Immature natural killer cell (primary cell): ENCODE data around the gene SHH. TPM values are rescaled to one million over a fixed set of nuclear protein-coding genes. Genes with fewer than 3 reads are reported as not detected.
A peak's percentile ranks its signal among the peaks of the same experiment; 100 is the strongest.

Experiments used
- DNase-seq, 3 donors: peaks; one replicate each; pipeline ENCODE4 v3.0.0; 2022; ENCODE audit warnings: mixed read lengths in 1 of 3
- H3K27ac Mint-ChIP-seq, 6 donors: one replicate each; pipeline ENCODE4 v1.8.0; 2020; ENCODE audit warnings: mixed read lengths in 6 of 6, mild to moderate bottlenecking in 5 of 6, inconsistent platforms in 4 of 6, moderate library complexity in 3 of 6
- H3K27me3 Mint-ChIP-seq, 3 donors: one replicate each; pipeline ENCODE4 v1.8.0; 2020 to 2021; ENCODE audit warnings: low read depth in 3 of 3, mild to moderate bottlenecking in 3 of 3, mixed read lengths in 3 of 3, moderate library complexity in 3 of 3, inconsistent platforms in 1 of 3
- H3K36me3 Mint-ChIP-seq, 3 donors: one replicate each; pipeline ENCODE4 v1.8.0; 2020; ENCODE audit warnings: mixed read lengths in 3 of 3, inconsistent platforms in 2 of 3, mild to moderate bottlenecking in 2 of 3
- H3K4me1 Mint-ChIP-seq, 2 donors: one replicate each; pipeline ENCODE4 v1.8.0; 2020; ENCODE audit warnings: inconsistent platforms in 2 of 2, mild to moderate bottlenecking in 2 of 2, mixed read lengths in 2 of 2, moderate library complexity in 1 of 2
- H3K4me3 Mint-ChIP-seq, 5 donors: one replicate each; pipeline ENCODE4 v1.8.0; 2020; ENCODE audit warnings: mild to moderate bottlenecking in 5 of 5, mixed read lengths in 5 of 5, inconsistent platforms in 3 of 5, moderate library complexity in 3 of 5
- H3K9me3 Mint-ChIP-seq, 6 donors: one replicate each; pipeline ENCODE4 v1.8.0; 2020; ENCODE audit warnings: mild to moderate bottlenecking in 6 of 6, mixed read lengths in 6 of 6, inconsistent platforms in 4 of 6, moderate library complexity in 3 of 6
- polyA plus RNA-seq, 3 donors: library from polyadenylated mRNA; unstranded; fragments of 300-500 nt; fragmentation: Illumina TruSeq; gene quantifications; one replicate each; pipeline ENCODE4 v1.2.3, GENCODE V29; 2021

SHH gene
- polyA plus RNA-seq, 3 donors from 2014 or later: not detected

GRCh38 chr7:155763122-155763521 is 49.1 kb downstream of the SHH start:
- Mint-ChIP-seq H3K27me3 (peaks cover 1 to 9% (median 4%) of the 10 kb centered on the region in 3 donors), H3K27ac (peak overlapping the region; percentile 37 to 96 (median 92)), H3K9me3 (no peaks in the 10 kb centered on the region), H3K4me1 (peaks cover 53 to 70% of the 10 kb centered on the region in 2 donors), H3K36me3 (peaks cover under 1 to 13% (median 6%) of the 10 kb centered on the region in 3 donors), H3K4me3 (peak overlapping the region; percentile 76 to 87 (median 84))
- no peak for DNase-seq

GRCh38 chr7:155762655-155763054 is 49.6 kb downstream of the SHH start:
- peaks cover 55 to 67% of the 10 kb centered on the region in 2 donors for H3K4me1 Mint-ChIP-seq
- peaks cover 0 to 14% (median 6%) of the 10 kb centered on the region in 3 donors for H3K36me3 Mint-ChIP-seq
- H3K4me3 Mint-ChIP-seq: peak overlapping the region; percentile 76 to 87 (median 84)
- DNase-seq: no peak
- no peaks in the 10 kb centered on the region for H3K9me3 Mint-ChIP-seq
- H3K27ac Mint-ChIP-seq: peak overlapping the region; percentile 37 to 96 (median 92)
- peaks cover 1 to 9% (median 4%) of the 10 kb centered on the region in 3 donors for H3K27me3 Mint-ChIP-seq

GRCh38 chr7:155762036-155762435 is 50.2 kb downstream of the SHH start:
- DNase-seq: no peak
- peaks cover 1 to 9% (median 4%) of the 10 kb centered on the region in 3 donors for H3K27me3 Mint-ChIP-seq
- H3K4me1 Mint-ChIP-seq: peaks cover 58 to 67% of the 10 kb centered on the region in 2 donors
- peak overlapping the region in 4 of 5 donors; percentile 10 to 86 (median 48) for H3K4me3 Mint-ChIP-seq
- H3K9me3 Mint-ChIP-seq: no peaks in the 10 kb centered on the region
- peak overlapping the region in 3 of 6 donors; percentile 14 to 91 (median 48) for H3K27ac Mint-ChIP-seq
- peaks cover 0 to 12% (median 0%) of the 10 kb centered on the region in 3 donors for H3K36me3 Mint-ChIP-seq

- H3K4me3 Mint-ChIP-seq: no peak overlapping the region
- peaks cover 1 to 9% (median 4%) of the 10 kb centered on the region in 3 donors for H3K27me3 Mint-ChIP-seq
- DNase-seq: no peak
- H3K36me3 Mint-ChIP-seq: peaks cover 0 to 10% (median 0%) of the 10 kb centered on the region in 3 donors
- peak overlapping the region in 3 of 6 donors; percentile 25 to 46 (median 34) for H3K27ac Mint-ChIP-seq
- no peaks in the 10 kb centered on the region for H3K9me3 Mint-ChIP-seq
- peaks cover 63 to 76% of the 10 kb centered on the region in 2 donors for H3K4me1 Mint-ChIP-seq
These were observed 51.1 kb downstream of the SHH start for GRCh38 chr7:155761162-155761561.

- no peak overlapping the region for H3K4me3 Mint-ChIP-seq
These were observed 52.4 kb downstream of the SHH start for GRCh38 chr7:155759740-155760430.

GRCh38 chr7:155758348-155758747 is 53.9 kb downstream of the SHH start:
- no peak for DNase-seq
- Mint-ChIP-seq H3K36me3 (peaks cover 0 to 10% (median 0%) of the 10 kb centered on the region in 3 donors), H3K27ac (no peak overlapping the region), H3K9me3 (no peaks in the 10 kb centered on the region), H3K27me3 (peaks cover 0 to 1% (median 1%) of the 10 kb centered on the region in 3 donors), H3K4me3 (no peak overlapping the region), H3K4me1 (peaks cover 59 to 79% of the 10 kb centered on the region in 2 donors)

More at GRCh38 chr7:155759740-155760430, 52.4 kb downstream of the SHH start:
- H3K36me3 Mint-ChIP-seq: peaks cover 0 to 10% (median 0%) of the 10 kb centered on the region in 3 donors
- H3K27me3 Mint-ChIP-seq: peaks cover 1 to 9% (median 4%) of the 10 kb centered on the region in 3 donors
- no peaks in the 10 kb centered on the region for H3K9me3 Mint-ChIP-seq
- H3K27ac Mint-ChIP-seq: peak overlapping the region in 2 of 6 donors; percentile 31 to 49
- no peak for DNase-seq
- peaks cover 59 to 79% of the 10 kb centered on the region in 2 donors for H3K4me1 Mint-ChIP-seq

GRCh38 chr7:155756322-155756721 is 55.9 kb downstream of the SHH start:
- Mint-ChIP-seq H3K36me3 (peaks cover 0 to 10% (median 0%) of the 10 kb centered on the region in 3 donors), H3K9me3 (no peaks in the 10 kb centered on the region), H3K27me3 (peaks cover 0 to 1% (median 1%) of the 10 kb centered on the region in 3 donors), H3K4me3 (no peak overlapping the region), H3K27ac (no peak overlapping the region), H3K4me1 (peaks cover 58 to 79% of the 10 kb centered on the region in 2 donors)
- no peak for DNase-seq

GRCh38 chr7:155755026-155755425 is 57.2 kb downstream of the SHH start:
- peaks cover 0 to 1% (median 0%) of the 10 kb centered on the region in 3 donors for H3K27me3 Mint-ChIP-seq
- no peak overlapping the region for H3K4me3 Mint-ChIP-seq
- peaks cover 0 to 10% (median 0%) of the 10 kb centered on the region in 3 donors for H3K36me3 Mint-ChIP-seq
- DNase-seq: no peak
- H3K27ac Mint-ChIP-seq: peak overlapping the region in 2 of 6 donors; percentile 15 to 23
- H3K4me1 Mint-ChIP-seq: peaks cover 57 to 78% of the 10 kb centered on the region in 2 donors
- H3K9me3 Mint-ChIP-seq: no peaks in the 10 kb centered on the region

- H3K9me3 Mint-ChIP-seq: no peaks in the 10 kb centered on the region
- H3K4me1 Mint-ChIP-seq: peaks cover 62 to 81% of the 10 kb centered on the region in 2 donors
- H3K36me3 Mint-ChIP-seq: peaks cover 0 to 6% (median 0%) of the 10 kb centered on the region in 3 donors
- DNase-seq: no peak
- peak overlapping the region in 3 of 6 donors; percentile 15 to 52 (median 16) for H3K27ac Mint-ChIP-seq
- H3K27me3 Mint-ChIP-seq: no peaks in the 10 kb centered on the region
- H3K4me3 Mint-ChIP-seq: peak overlapping the region in 4 of 5 donors; percentile 47 to 77 (median 64)
These were observed 58.1 kb downstream of the SHH start for GRCh38 chr7:155754165-155754564.

- H3K36me3 Mint-ChIP-seq: peaks cover 0 to 6% (median 0%) of the 10 kb centered on the region in 3 donors
- H3K9me3 Mint-ChIP-seq: no peaks in the 10 kb centered on the region
- peaks cover 67 to 88% of the 10 kb centered on the region in 2 donors for H3K4me1 Mint-ChIP-seq
- no peaks in the 10 kb centered on the region for H3K27me3 Mint-ChIP-seq
- peak overlapping the region; percentile 47 to 77 (median 65) for H3K4me3 Mint-ChIP-seq
- peak overlapping the region in 5 of 6 donors; percentile 51 to 81 (median 59) for H3K27ac Mint-ChIP-seq
- no peak for DNase-seq
These were observed 58.8 kb downstream of the SHH start for GRCh38 chr7:155753446-155753965.

GRCh38 chr7:155752756-155753445 is 59.4 kb downstream of the SHH start:
- peak overlapping the region in 5 of 6 donors; percentile 6 to 81 (median 58) for H3K27ac Mint-ChIP-seq
- H3K36me3 Mint-ChIP-seq: peaks cover 0 to 8% (median 0%) of the 10 kb centered on the region in 3 donors
- no peak for DNase-seq
- peak overlapping the region; percentile 47 to 77 (median 65) for H3K4me3 Mint-ChIP-seq
- H3K9me3 Mint-ChIP-seq: no peaks in the 10 kb centered on the region
- H3K4me1 Mint-ChIP-seq: peaks cover 71 to 94% of the 10 kb centered on the region in 2 donors
- H3K27me3 Mint-ChIP-seq: no peaks in the 10 kb centered on the region

- Mint-ChIP-seq H3K4me1 (peaks cover 67 to 93% of the 10 kb centered on the region in 2 donors), H3K36me3 (peaks cover 0 to 6% (median 2%) of the 10 kb centered on the region in 3 donors), H3K9me3 (no peaks in the 10 kb centered on the region), H3K27ac (no peak overlapping the region), H3K27me3 (no peaks in the 10 kb centered on the region), H3K4me3 (no peak overlapping the region)
- DNase-seq: no peak
These were observed 60.9 kb downstream of the SHH start for GRCh38 chr7:155751409-155751808.

GRCh38 chr7:155750255-155751125 is 61.8 kb downstream of the SHH start:
- Mint-ChIP-seq H3K36me3 (peaks cover 0 to 15% (median 5%) of the 10 kb centered on the region in 3 donors), H3K4me1 (peaks cover 67 to 86% of the 10 kb centered on the region in 2 donors), H3K4me3 (no peak overlapping the region)

More at GRCh38 chr7:155750255-155751125, 61.8 kb downstream of the SHH start:
- Mint-ChIP-seq H3K27me3 (peaks cover 0 to 1% (median 0%) of the 10 kb centered on the region in 3 donors), H3K9me3 (no peaks in the 10 kb centered on the region), H3K27ac (peak overlapping the region in 1 of 6 donors; percentile 34)
- no peak for DNase-seq
